GM18505 (cell line): ENCODE data around the gene CHAF1A.

Experiments used
- ATAC-seq: cut with Tn5 transposase; IDR thresholded peaks from one replicate; pipeline ENCODE4 v1.9.1; 2021; ENCODE audit not compliant: unreplicated experiment
- POLR2A ChIP-seq: IDR thresholded peaks from 4 replicates; pipeline ENCODE4 v1.6.1; 2011; ENCODE audit warnings: borderline replicate concordance; ENCODE audit not compliant: insufficient read depth, insufficient read length; ENCODE audit errors: extremely low read depth

Gene CHAF1A

DNA sequence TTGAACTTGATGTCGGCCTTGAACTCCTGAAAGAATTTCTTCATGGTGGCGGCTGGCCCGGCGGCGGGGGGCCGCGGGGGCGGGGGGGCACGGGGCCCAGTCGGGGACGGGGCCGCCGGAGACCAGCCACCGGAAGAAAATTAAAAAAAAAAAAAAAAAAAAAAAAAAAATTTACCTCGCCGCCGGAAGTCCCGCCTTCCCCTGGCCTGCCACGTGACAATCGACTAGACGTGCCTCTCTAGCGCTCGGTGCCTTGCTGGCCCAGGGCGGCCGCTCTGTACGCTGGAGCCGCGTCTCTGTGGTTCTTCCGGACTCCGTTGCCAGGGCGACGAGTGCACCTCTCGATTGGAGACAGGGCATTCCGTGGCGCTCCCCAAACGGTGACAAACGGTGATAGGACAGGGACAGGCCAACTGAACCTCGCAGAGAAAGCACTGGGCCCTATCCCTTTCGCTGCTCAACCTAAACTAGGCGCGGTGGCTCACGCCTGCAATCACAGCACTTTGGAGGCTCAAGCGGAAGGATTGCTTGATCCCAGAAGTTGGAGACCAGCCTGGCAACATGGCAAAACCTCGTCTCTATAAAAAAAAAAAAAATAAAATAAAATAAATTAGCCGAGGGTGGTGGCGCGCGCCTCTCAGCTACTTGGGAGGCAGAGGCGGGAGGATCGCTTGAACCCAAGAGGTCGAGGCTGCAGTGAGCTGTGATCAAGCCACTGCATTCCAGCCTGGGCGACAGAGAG, 55.4 kb downstream of the CHAF1A start, which contains the start of gene UBXN6:
TSS of gene UBXN6 (minus strand) at position 141 of the 742 bp plus-strand sequence. CDS start at position 44, 97 bp downstream.
- ATAC-seq: peak; percentile 78
- TF ChIP-seq POLR2A: no peak

DNA sequence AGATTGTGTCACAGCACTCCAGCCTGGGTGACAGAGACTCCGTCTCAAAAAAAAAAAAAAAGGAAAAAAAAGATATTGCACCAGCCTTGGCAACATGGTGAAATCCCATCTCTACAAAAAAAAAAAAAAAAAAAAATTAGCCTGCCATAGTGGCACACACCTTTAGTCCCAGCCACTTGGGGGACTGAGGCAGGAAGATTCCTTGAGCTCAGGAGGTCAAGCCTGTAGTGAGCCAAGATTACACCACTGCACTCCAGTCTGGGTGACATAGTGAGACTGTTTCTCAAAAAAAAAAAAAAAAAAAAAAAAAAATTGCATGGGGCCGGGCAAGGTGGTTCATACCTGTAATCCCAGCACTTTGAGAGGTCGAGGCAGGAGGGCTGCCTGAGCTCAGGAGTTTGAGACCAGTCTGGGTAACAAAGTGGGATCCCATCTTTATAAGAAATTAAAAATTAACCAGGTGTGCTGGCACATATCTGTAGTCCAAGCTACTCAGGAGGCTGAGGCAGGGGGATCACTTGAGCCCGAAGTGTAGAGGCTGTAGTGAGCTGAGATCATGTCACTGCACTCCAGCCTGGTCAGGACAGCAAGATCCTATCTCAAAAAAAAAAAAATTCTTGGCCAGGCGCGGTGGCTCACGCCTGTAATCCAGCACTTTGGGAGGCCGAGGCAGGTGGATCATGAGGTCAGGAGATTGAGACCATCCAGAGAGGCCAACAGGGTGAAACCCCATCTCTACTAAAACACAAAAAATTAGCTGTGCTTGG, 62.6 kb downstream of the CHAF1A start:
- TF ChIP-seq POLR2A: no peak
- ATAC-seq: no peak

DNA sequence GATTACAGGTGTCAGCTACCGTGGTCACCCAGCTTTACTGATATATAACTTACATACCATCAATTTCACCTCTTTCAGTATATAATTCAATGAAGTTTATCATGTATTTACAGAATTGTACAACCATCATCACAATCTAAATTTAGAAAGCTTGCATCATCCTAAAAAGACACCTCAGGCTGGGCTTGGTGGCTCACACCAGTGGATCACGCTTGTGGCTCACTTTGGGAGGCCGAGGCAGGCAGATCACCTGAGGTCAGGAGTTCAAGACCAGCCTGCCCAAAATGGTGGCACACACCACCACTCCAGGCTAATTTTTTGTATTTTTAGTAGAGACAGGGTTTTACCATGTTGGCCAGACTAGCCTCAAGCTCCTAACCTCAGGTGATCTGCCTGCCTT, 65.4 kb downstream of the CHAF1A start:
- ATAC-seq: no peak
- no peak for TF ChIP-seq POLR2A

DNA sequence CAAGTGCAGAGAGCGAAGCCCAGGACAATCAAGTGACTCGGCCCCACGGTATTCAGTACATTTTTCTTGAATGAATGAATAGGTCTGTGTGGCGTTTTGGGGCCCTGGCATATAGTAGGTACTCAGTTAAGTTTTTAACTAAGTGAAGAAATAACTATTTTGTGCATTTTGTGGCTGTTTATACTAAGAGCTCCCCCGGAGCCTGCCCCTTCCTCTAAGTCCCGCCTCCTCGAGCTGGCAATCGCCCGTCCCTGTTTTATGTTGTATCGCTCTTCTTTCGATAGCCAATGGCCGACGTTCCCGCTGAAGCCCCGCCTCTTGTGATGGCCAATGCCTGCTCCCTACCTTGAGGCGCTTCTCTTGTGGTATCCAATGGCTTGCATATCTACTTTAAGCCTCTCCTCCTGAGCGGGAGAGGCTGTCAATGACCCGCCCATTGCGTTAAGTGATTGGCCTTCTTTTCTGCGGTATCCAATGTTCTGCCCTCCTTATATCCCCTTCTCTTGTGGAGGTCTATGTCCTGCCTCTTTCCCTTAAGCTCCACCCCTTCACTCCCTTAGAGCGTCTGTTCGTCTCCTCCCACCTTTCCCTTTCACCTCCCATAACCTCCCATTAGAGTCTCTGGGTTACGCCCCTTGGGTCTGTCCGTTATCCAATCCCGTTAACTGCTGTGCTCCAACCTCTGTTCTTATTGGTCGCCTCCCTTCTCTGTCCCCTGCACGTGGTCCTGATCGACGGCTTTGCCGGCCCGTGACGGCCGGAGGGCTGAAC, 69.1 kb downstream of the CHAF1A start:
- TF ChIP-seq POLR2A: peak; percentile 23
- ATAC-seq: peak; percentile 84

DNA sequence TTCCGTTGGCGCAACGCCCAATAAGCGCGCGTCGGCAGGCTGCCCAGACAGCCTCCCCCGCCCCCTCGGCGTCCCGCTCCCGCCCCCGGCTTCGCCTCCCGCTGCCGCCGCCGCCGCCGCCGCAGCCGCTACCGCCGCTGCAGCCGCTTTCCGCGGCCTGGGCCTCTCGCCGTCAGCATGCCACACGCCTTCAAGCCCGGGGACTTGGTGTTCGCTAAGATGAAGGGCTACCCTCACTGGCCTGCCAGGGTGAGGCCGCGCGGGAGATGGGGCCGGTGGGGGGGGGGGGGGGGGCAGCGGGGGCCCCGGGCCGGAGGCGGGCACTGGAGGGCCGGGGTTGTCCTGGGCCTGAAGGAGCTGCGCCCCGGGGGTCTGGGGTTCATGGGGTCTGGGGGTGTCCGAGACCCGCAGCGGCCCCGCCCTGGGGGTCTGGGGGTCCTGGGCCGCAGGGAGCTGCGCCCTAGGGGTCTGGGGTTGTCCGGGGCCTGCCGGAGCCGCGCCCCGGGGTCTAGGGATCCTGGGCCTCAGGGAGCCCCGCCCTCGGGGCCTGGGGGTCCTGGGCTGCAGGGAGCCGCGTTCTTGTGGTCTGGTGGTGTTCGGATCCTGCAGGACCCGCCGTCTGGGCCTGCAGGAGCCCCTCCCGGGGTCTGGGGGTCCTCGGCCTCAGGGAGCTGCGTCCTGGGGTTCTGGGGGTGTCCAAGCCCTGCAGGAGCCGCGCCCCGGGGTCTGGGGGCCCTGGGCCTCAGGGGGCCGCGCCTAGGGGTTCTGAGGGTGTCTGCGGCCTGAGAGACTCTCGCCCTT, 69.9 kb downstream of the CHAF1A start, which contains the start of gene HDGFL2:
TSS of gene HDGFL2 (plus strand) at position 124 of the 801 bp plus-strand sequence. CDS start at position 178, 54 bp downstream.
- peak; percentile 4 for ATAC-seq
- peak; percentile 44 for TF ChIP-seq POLR2A

DNA sequence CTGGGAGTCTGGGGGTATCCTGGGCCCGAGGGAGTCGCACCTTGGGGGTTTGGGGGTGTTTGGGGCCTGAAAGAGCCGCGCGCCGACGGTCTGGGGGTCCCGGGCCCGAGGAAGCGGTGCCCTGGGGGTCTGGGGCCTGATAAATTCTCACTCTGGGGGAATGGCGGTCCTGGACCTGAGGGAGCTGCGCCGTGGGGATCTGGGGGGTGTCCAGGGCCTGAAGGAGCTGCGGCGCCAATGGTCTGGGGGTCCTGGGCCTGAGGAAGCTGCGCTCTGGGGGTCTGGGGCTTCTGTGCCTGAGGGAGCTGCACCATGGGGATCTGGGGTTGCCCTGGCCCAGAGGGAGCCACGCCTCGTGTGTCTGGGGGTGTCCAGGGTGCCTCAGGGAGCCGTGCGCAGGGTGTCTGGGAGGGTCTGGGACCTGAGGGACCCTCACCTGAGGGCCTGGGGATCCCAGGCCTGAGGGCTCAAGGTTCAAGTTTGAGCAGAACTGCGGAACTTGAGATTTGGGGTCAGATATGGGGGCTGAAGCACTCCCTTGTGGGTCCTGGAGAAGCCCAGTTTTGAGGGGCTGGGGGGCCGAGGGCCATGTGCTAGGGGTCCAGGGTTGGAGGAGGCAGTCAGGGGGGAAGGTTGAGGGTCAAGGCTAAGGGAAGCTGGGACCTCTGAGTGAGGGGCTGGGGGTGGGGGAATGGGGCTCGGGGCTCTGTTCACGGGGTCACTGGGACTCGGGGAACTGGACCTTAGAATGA, 70.7 kb downstream of the CHAF1A start:
- ATAC-seq: no peak

DNA sequence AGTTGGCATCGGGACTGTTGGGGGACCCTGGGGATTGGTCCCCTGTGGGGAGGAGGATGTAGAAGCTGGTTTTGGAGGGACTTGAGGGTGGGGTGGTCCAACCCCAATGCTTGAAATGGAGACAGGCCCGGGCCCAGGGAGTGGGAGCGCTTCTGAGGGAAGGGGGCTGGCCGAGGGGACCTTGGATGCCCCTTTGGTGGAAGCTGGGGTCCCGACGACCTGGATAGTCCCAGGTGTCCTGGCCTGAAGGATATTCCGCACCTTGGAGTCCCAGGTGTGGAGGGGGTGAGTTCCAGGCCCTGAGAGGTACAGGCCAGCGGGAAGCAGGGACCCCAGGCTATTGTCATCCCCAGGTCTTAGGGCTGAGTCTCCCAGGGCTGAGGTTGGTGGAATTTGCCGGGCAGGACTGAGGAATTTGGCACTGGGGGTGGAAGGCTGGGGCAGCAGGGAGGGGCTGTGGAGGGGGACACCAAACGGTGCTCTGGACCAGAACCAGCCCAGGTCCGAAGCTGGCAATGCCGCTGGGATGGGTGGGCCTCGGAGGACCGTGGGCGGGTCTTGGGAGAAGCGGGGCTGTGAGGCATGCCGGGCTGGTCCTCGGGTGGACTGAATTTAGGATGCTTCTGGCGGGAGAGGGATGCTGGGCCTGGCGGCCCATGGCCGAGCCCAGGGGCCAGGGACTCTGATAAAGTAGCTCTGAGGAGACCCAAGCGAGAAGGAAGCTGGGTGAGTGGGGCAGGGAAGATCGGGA, 71.5 kb downstream of the CHAF1A start:
- TF ChIP-seq POLR2A: no peak
- ATAC-seq: no peak

More for the DNA sequence above, 70.7 kb downstream of the CHAF1A start:
- TF ChIP-seq POLR2A: no peak

DNA sequence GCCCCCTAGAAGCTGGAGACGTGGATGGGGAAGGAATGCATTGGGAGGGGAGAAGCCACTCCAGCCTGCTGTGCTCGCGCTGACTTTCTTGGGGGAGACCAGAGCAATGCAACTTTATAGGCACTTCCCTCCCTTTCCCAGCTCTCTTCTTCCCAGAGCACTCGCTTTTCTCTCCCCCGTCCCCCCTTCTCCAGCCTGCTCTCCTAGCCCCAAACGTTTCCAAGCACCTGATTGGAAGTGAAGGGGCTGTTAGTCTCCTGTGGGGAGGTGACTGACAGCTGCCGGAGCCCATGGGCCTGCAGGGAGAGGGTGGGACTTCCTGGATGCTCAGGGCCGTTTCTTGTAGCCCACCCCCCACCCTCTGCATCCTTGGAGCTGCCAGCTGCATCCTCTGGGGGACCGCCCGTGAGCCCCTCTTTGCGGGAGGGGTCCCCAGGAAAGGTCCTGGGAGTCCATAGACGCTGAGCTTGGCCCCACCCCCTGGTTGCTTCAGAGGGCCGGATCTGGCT, 72.1 kb downstream of the CHAF1A start:
- ATAC-seq: no peak
- TF ChIP-seq POLR2A: no peak

DNA sequence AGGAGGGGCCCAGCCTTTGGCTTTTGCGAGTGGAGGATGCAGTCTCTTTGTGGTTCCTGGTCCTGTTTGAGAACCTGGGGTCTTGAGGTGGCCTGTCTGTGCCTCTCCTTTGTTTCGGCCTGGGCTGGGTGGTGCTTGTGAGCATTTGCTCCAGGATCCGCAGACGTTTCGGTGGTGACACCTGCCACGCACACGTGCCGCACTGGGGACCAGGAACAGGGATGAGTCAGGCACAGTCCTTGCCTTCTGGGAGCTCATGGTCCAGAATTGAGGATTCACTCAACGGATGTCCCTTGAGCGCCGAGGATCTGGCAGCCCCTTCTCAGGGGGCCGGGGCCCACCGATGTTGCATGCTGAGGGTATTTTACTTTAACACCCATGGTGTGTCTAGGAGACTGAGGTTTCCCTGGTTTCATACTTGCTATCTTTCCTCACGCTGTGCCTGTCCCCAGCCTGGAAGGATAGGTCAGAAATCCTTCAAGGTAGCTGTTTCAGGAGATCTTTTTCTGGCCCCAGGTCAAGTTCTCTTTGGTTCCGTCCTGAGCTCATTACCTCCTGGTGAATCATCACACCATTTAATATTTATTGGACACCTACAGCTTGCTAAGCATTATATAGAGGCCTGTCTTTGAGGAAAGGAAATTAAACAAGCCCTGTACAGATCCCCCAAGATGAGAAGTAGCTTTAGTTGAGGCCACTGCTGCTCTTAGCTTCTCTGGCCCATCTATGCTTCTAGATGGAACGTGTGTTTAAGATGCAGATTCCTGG, 74.8 kb downstream of the CHAF1A start:
- no peak for TF ChIP-seq POLR2A
- no peak for ATAC-seq

DNA sequence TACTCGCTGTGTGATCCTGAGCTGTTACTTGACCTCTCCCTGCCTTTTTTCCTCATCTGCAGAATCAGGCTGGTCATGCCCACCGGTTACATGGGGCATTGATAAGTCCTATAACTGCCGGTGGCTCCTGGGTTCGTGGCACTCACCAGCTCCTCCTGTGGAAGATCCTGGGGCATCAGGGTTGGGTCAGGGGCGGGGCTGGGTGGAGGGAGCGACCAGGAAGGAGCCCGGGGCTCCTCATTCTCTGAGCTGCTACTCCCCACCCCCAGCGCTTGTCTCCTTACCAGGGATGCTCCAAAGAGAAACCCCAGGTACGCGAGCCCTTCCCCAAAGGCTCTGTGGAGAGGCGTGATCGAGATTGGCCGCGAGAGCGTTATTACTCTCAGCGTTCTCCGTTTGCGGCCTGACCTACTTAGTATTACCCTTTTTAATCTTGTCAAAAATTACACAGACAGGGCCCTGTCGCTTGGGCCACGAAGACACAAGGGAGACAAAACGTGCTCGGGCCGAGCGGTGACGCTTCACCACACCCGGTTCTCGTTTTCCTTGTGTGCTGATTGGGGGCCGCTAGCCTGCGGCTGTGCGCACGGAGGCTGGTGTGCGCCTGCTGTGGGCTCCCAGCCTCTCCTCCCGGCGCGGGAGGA, 80.4 kb downstream of the CHAF1A start:
- no peak for ATAC-seq
- no peak for TF ChIP-seq POLR2A

DNA sequence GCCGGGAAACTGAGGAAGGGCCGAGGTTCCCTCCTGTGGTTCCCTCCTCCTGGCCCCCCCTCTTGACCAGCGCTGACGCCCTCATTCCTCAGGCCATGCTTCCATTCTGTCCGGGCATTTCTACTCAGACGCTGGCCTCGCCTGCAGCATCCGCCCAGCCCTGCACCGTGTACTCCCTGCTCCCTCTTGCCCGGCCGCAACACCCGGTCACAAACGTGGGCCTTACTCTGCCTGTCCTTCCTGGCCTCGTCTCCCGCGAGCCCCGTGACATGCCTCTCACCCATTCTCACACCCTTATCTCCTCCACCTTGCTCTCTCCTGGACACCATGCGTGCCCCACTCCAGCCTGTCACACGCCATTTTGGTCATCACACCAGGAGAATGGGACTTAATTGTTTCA, 80.9 kb downstream of the CHAF1A start:
- TF ChIP-seq POLR2A: no peak
- ATAC-seq: no peak

DNA sequence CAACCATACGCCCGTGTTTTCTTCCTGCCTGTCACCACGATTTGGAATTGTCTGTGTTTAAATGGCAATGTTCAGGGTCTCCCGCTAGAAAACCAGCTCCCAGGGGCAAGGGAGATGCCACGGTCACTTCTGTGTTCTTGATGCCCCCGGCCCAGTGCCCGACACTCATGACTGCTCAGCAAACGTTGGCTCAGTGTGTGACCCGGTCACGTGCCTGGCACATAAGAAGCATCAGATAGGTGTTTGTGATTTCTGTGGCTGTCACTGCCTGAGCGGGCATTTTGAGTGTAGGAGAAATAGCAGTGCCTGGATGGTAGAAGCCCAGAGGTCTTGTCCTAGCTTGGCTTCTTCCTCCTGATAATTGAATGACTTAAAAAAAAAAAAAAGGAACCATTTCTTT, 85.1 kb downstream of the CHAF1A start:
- no peak for ATAC-seq
- TF ChIP-seq POLR2A: no peak
